Mucosa of stomach (tissue), 1 donor: Measurements from ENCODE around the gene KIAA0319L.

ENCODE experiments used
- H3K27me3 ChIP-seq: one replicate; pipeline ENCODE4 v1.7.0; 2013; ENCODE audit warnings: mild to moderate bottlenecking, low read length; ENCODE audit not compliant: control insufficient read depth, insufficient read depth
- H3K36me3 ChIP-seq: one replicate; pipeline ENCODE4 v1.7.0; 2013; ENCODE audit warnings: low read length; ENCODE audit not compliant: control insufficient read depth, insufficient read depth
- H3K4me1 ChIP-seq: one replicate; pipeline ENCODE4 v1.7.0; 2013; ENCODE audit warnings: mild to moderate bottlenecking, low read length; ENCODE audit not compliant: control insufficient read depth, insufficient read depth
- H3K4me3 ChIP-seq: one replicate; pipeline ENCODE4 v1.7.0; 2013; ENCODE audit warnings: low read length
- H3K9ac ChIP-seq: one replicate; pipeline ENCODE4 v1.7.0; 2013; ENCODE audit warnings: mild to moderate bottlenecking, low read length, moderate library complexity
- H3K9me3 ChIP-seq: one replicate; pipeline ENCODE4 v1.7.0; 2013; ENCODE audit warnings: mild to moderate bottlenecking, low read length, moderate library complexity; ENCODE audit not compliant: control insufficient read depth
- donor health status: Pancreatic carcinoma.

Gene KIAA0319L

GRCh38 chr1:35511305-35511704 is 45.9 kb downstream of the KIAA0319L start:
- Histone ChIP-seq H3K4me1 (peaks cover 9% of the 10 kb centered on the region), H3K27me3 (no peaks in the 10 kb centered on the region), H3K4me3 (no peak overlapping the region), H3K9ac (no peak overlapping the region), H3K36me3 (no peaks in the 10 kb centered on the region), H3K9me3 (no peaks in the 10 kb centered on the region)

DNA sequence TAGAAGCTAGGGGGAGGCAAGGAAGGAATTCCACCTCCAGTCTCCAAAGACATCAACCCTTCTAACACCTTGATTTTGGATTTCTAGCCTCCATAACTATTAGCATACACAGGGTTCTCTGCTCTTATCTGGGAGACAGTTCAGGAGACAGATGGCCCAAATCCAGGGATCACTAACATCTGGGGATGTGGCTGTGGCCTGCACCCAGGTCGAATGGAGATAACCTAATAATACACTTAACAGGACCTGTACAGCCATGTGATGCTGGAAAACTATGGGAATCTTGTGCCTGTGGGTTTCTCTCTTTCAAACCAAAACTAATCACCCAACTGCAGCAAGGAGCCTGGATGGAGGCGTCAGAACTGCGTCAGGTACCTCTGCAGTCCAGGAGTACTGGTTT is 47.6 kb downstream of the KIAA0319L start:
- Histone ChIP-seq H3K4me3 (no peak overlapping the region), H3K4me1 (peaks cover 16% of the 10 kb centered on the region), H3K36me3 (no peaks in the 10 kb centered on the region), H3K9ac (no peak overlapping the region), H3K9me3 (no peaks in the 10 kb centered on the region), H3K27me3 (no peaks in the 10 kb centered on the region)

GRCh38 chr1:35507947-35508346 is 49.3 kb downstream of the KIAA0319L start:
- no peak overlapping the region for H3K9ac ChIP-seq
- H3K36me3 ChIP-seq, result no peaks in the 10 kb centered on the region
- peaks cover 16% of the 10 kb centered on the region for H3K4me1 ChIP-seq
- no peaks in the 10 kb centered on the region for H3K27me3 ChIP-seq
- no peaks in the 10 kb centered on the region for H3K9me3 ChIP-seq
- H3K4me3 ChIP-seq, result no peak overlapping the region

- Histone ChIP-seq H3K36me3 (no peaks in the 10 kb centered on the region), H3K9ac (no peak overlapping the region), H3K27me3 (no peaks in the 10 kb centered on the region), H3K4me3 (no peak overlapping the region), H3K9me3 (no peaks in the 10 kb centered on the region), H3K4me1 (peaks cover 16% of the 10 kb centered on the region)
Measured at GRCh38 chr1:35506960-35507912, 50.0 kb downstream of the KIAA0319L start.

DNA sequence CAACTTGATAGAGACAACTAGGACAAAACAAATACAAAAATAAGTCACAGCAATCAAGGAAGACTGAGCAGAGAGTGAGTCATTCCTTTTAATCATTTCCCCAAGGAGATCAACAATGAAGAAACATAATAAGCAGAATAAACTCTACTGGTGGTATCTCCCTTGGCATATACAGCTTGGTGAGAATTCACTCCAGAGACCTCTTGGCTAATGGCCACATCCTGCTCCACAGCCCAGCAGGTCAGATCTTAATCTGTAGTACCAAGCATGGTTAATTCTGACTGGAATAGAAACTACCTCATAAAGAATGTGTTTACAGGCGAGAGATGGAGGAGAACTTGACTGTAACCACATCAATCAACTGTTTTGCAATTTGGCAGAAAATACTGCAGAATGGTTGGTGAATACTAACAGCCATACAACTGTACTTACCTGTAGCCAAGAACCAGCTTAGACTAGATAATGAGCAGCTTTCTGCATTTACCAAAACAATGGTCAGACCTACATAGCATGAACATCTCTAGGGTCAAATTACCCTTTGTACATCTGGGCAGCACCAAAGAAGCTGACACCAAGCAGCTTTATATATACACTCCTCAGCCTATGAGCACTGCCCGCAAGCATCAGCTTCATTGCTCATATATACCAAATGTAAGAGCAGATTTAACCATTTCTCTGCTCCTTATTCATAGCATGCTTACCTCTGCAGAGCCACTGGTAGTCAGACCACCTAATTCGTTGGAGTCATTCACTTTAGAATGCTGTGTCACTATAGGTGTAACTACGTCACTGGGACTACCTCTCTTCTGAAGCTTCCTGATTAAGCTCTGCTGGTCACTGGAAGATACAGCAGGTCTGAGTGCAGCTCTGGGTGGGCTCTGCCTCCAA is 51.0 kb downstream of the KIAA0319L start:
- no peaks in the 10 kb centered on the region for H3K36me3 ChIP-seq
- H3K9me3 ChIP-seq, result no peaks in the 10 kb centered on the region
- peaks cover 16% of the 10 kb centered on the region for H3K4me1 ChIP-seq
- no peaks in the 10 kb centered on the region for H3K27me3 ChIP-seq
- H3K9ac ChIP-seq, result no peak overlapping the region
- H3K4me3 ChIP-seq, result no peak overlapping the region

DNA sequence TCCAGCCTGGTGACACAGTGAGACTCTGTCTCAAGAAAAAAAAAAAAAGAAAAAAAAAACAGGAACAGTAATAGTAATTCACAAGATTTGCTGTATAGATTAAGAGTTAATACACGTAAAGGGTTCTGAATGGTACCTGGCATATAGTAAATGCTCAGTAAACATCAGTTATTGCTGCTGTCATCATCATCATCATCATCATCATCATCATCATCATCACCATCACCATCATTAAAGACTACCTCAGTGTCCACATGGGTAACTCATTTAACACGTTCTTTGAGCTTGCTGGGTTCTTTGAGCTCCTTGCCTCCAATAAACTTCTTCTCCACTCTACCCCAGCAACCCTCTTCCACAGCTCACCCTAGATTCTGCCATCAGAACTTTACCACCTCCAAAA is 55.0 kb downstream of the KIAA0319L start:
- H3K9me3 ChIP-seq, result no peaks in the 10 kb centered on the region
- no peaks in the 10 kb centered on the region for H3K27me3 ChIP-seq
- peaks cover 20% of the 10 kb centered on the region for H3K4me1 ChIP-seq
- H3K36me3 ChIP-seq, result no peaks in the 10 kb centered on the region
- H3K4me3 ChIP-seq, result no peak overlapping the region
- H3K9ac ChIP-seq, result no peak overlapping the region

GRCh38 chr1:35500439-35500838 is 56.8 kb downstream of the KIAA0319L start:
- Histone ChIP-seq H3K9ac (no peak overlapping the region), H3K27me3 (no peaks in the 10 kb centered on the region), H3K4me1 (peaks cover 8% of the 10 kb centered on the region), H3K9me3 (no peaks in the 10 kb centered on the region), H3K4me3 (no peak overlapping the region), H3K36me3 (no peaks in the 10 kb centered on the region)

DNA sequence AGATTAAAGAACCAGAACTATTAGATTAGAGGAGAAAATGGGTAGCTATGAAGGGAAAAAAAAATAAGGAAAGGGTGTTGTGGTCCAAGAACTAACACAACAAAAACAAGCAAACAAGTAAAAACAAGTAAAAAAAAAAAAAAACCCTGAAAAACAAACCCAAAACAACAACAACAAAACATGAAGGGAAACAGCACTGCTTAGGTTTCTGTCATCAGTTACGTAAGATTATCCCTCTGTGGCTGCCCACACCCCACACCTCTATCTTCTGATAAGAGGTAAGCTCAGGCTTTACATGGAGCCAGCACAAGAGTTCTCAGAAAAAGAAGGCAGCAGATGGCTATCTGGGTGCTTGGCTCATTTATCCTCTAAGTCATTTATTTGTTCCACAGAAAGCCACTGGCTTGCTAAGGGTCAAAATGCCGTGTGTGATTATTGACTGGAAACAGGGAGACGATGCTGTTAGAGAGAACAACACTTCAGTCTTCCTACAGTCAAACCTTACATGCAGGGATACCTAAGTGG is 57.5 kb downstream of the KIAA0319L start:
- no peak overlapping the region for H3K9ac ChIP-seq
- H3K27me3 ChIP-seq, result no peaks in the 10 kb centered on the region
- no peaks in the 10 kb centered on the region for H3K36me3 ChIP-seq
- no peak overlapping the region for H3K4me3 ChIP-seq
- H3K9me3 ChIP-seq, result no peaks in the 10 kb centered on the region
- peaks cover 8% of the 10 kb centered on the region for H3K4me1 ChIP-seq

DNA sequence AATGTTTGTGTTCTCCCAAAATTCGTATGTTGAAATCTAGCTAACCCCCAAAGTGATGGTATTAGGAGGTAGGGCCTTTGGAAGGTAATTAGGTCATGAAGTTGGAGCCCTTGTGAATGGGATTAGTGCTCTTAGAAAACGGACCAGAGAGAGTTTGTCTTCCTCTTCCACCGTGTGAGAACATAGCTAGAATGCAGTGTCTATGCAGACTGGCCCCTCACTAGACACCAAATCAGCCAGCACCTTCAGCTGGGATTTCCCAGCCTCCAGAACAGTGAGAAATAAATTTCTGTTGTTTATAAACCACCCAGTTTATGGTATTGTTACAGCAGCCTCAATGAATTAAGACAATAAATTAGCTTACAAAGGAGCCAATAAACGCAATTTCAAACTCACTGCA is 58.0 kb downstream of the KIAA0319L start:
- H3K27me3 ChIP-seq, result no peaks in the 10 kb centered on the region
- H3K4me3 ChIP-seq, result no peak overlapping the region
- H3K9ac ChIP-seq, result no peak overlapping the region
- peaks cover 8% of the 10 kb centered on the region for H3K4me1 ChIP-seq
- H3K9me3 ChIP-seq, result no peaks in the 10 kb centered on the region
- H3K36me3 ChIP-seq, result no peaks in the 10 kb centered on the region

GRCh38 chr1:35497571-35497970 is 59.6 kb downstream of the KIAA0319L start:
- H3K4me1 ChIP-seq, result peaks cover 8% of the 10 kb centered on the region
- H3K36me3 ChIP-seq, result no peaks in the 10 kb centered on the region
- H3K9me3 ChIP-seq, result no peaks in the 10 kb centered on the region
- H3K27me3 ChIP-seq, result no peaks in the 10 kb centered on the region
- no peak overlapping the region for H3K4me3 ChIP-seq
- no peak overlapping the region for H3K9ac ChIP-seq

DNA sequence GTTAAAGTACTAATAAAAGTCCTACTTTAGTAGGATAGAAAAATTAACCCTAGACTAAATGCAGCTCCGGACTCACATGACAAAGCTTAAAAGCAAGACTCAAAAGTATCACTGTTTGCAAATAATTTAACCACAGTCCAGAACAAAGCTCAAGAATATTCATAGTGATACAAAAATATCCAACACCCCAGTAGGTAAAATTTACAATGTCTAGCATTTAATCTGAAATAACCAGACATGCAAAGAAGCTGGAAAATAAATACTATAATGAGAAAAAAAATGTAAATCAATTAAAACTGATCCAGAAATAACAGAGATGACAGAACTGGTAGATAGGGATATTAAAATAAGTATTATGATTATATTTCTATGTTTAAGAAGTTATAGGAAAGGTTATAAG is 67.0 kb downstream of the KIAA0319L start:
- Histone ChIP-seq H3K4me3 (no peak overlapping the region), H3K36me3 (no peaks in the 10 kb centered on the region), H3K9me3 (no peaks in the 10 kb centered on the region), H3K27me3 (no peaks in the 10 kb centered on the region), H3K9ac (no peak overlapping the region), H3K4me1 (peaks cover 18% of the 10 kb centered on the region)

DNA sequence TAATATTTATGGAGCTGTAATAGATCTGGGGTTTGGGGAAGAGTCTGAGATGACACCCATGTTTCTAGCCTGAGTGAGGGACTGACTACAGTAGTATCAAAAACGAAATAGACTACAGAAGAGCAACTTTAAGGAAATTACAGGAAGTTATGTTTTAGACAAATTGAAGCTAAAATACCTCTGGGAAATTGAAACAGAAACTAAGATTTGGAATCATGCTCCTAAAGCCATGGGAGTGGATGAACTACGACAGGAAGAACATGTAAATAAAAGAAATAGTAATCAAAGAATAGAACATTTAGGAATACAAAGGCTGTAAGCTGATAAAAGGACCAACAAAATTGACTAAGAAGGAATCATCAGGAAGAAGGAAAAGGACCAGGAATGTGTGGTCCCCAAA is 68.9 kb downstream of the KIAA0319L start:
- no peak overlapping the region for H3K9ac ChIP-seq
- no peak overlapping the region for H3K4me3 ChIP-seq
- no peaks in the 10 kb centered on the region for H3K27me3 ChIP-seq

More for the DNA sequence above, 68.9 kb downstream of the KIAA0319L start:
- Histone ChIP-seq H3K4me1 (peaks cover 18% of the 10 kb centered on the region), H3K36me3 (no peaks in the 10 kb centered on the region), H3K9me3 (no peaks in the 10 kb centered on the region)
